NCI-H345 treated with DMSO at 0.1 percent for 48 hours (cell line): Measurements from ENCODE around the gene RPAP2.
"Not testable (repeated sequence)": the region's sequence is repeated elsewhere in the genome, so short reads cannot be mapped to it uniquely, and the experiment has no call there.

Source experiments
- DNase-seq: peaks from one replicate; lab custom pipeline; 2025; ENCODE audit not compliant: unreplicated experiment; lab: John Stamatoyannopoulos, UW

Gene RPAP2

GRCh38 chr1:92374223-92374622 lies 75.4 kb downstream of the RPAP2 start:
- DNase-seq: no peak

GRCh38 chr1:92376345-92376744 lies 77.5 kb downstream of the RPAP2 start:
- no peak for DNase-seq

GRCh38 chr1:92377991-92378390 lies 79.1 kb downstream of the RPAP2 start:
- not testable (repeated sequence) for DNase-seq

- no peak for DNase-seq
Measured at GRCh38 chr1:92380867-92381266, 82.0 kb downstream of the RPAP2 start.

DNA sequence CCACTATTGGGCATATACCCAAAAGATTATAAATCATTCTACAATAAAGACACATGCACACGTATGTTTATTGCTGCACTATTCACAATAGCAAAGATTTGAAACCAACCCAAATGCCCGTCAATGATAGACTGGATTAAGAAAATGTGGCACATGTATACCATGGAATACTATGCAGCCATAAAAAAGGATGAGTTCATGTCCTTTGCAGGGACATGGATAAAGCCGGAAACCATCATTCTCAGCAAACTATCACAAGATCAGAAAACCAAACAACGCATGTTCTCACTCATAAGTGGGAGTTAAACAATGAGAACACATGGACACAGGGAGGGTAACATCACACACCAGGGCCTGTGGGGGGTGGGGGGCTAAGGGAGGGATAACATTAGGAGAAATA lies 95.1 kb downstream of the RPAP2 start:
- not testable (repeated sequence) for DNase-seq

GRCh38 chr1:92398519-92398918 lies 99.7 kb downstream of the RPAP2 start:
- DNase-seq: no peak

- DNase-seq: no peak
Measured at GRCh38 chr1:92399076-92399475, 100.2 kb downstream of the RPAP2 start.

- no peak for DNase-seq
Measured at GRCh38 chr1:92404661-92405060, 105.8 kb downstream of the RPAP2 start.

DNA sequence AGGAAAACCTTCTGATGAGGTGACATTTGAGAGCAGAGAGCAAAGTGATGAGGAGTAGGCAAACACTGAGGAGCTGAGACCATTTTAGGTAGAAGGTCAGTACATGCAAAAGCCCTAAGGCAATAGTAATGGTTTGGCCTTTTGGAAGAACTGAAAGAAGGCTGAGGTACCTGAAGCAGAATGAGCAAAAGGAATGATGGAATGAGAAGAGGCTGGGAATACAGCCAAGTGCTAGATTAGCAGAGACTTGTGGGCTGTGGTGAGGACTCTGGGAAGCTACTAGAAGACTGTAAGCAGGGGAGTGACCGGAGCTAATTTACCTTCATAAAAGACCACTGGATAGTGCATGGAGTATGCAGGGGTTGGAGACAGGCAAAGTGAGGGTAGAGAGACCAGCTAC lies 110.0 kb downstream of the RPAP2 start:
- DNase-seq: no peak

GRCh38 chr1:92409946-92410549 lies 111.2 kb downstream of the RPAP2 start:
- no peak for DNase-seq

DNA sequence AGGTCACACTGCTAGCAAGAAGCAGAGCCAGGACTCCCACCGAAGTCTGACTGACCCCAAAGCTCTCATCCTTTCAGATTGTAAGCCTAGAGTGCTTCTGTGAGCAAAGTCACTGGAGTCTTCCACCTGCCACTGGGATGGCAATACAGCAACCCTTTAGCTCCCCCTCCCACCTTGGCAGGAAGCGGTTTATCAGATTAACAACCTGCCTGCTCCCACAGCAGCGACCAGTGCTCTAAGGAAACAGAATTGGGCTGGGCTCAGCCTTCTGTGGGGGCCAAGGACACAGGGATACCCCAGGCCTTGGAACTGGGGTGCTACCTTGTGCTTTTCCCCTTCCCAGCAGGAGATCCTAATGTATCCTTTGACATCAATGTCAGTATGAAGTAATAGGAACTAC lies 111.8 kb downstream of the RPAP2 start:
- no peak for DNase-seq

DNA sequence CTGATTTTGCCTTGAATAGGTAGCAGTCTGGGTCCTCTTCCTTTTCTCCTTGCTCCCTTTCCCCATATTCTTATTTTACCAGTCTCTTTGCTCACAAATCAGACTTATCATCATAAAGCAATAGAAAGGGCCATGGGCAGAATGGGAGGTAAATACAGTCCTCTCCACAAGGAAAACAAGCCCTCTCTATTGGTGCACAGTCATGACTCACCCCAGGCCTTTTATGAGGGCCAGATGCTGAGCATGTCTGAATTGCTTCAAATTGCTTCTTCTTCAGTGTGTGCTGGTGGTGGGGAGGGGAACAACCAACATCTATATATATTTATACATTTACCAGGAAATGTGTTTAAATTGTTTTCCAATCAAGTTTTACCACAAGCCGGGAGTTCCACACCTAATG lies 112.7 kb downstream of the RPAP2 start:
- no peak for DNase-seq

- DNase-seq: no peak
Measured at GRCh38 chr1:92419642-92420041, 120.8 kb downstream of the RPAP2 start.

- DNase-seq: no peak
Measured at GRCh38 chr1:92424381-92424780, 125.5 kb downstream of the RPAP2 start.

GRCh38 chr1:92425617-92426016 lies 126.8 kb downstream of the RPAP2 start:
- no peak for DNase-seq

DNA sequence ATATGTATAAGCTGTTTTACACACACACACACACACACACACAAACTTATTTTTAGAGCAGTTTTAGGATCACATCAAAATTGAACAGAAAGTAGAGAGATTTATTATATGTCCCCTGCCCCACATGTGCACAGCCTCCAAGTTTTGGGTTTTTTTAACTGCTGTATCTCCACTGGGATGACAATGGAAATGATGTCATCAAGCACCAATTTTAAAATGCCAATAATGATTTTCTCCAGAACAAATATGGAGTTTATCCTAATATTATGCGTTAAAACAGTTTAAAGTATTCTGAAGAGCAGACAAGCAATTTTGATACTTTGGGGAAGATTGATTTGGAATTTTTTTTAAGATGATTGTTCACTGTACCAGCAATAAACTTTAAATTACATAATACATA lies 131.2 kb downstream of the RPAP2 start:
- DNase-seq: no peak

- DNase-seq: not testable (repeated sequence)
Measured at GRCh38 chr1:92434572-92434971, 135.7 kb downstream of the RPAP2 start.

DNA sequence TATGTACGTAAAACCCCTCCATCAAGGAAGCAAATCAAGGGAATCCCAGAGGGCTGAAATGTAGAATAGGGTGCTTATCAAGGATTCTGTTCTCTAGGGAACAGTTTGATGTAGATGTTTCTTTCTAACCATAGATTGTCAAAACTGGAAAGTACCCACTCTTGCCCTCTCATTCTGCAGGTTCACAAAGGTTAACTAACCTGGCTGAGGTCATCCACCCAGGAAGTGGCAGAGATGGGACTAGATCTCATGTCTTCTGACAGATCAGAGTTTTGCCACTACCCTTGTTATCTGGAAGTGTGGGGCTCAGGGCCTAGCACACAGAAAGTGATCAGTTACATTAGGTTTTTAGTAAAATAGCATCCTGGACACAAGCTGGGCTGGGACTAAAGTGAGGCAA lies 140.4 kb downstream of the RPAP2 start:
- no peak for DNase-seq

GRCh38 chr1:92441316-92441696 lies 142.4 kb downstream of the RPAP2 start:
- no peak for DNase-seq

- peak; percentile 54 for DNase-seq
Measured at GRCh38 chr1:92441697-92442342, 143.0 kb downstream of the RPAP2 start.

DNA sequence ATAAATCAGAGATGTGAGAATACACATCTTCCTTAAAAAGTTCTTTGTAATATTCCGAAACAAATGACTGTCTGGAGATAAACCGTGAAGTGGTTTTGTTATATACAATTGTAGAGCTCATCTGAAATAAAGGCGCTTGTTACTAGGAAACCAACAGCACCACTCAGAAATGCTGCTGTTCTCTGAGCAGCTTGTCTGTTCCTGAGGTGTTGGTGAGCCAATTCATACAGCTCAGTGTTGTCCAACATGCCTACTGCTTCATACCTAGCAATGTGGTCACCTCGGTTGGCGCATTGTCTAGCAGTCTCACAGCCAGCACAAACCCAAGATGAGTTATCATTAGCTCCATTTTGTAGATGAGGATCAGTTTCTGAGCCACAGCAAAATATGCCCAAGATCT lies 143.5 kb downstream of the RPAP2 start:
- peak; percentile 54 for DNase-seq

DNA sequence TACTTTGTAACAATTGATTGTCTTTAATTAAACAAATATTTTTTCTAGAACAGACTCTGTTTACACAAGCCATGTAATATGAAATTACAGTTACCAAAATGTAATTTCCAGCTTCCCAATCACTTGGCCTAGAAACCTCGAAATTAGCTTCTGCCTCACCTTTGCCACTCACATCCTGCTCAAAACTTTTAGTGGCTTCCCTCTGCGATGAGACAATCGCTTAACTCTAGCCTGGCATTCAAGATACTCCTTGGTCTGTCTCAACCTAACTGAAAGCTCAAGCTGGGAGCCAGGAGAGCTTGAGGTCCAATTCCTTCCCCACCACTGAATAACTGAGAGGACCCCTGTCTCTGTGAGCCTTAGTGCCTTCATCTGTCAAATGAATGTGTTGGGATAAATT lies 145.0 kb downstream of the RPAP2 start:
- no peak for DNase-seq

- no peak for DNase-seq
Measured at GRCh38 chr1:92444351-92444750, 145.5 kb downstream of the RPAP2 start.
